HUDEP-2 (cell line): Measurements from ENCODE around the gene FAM168A.

ENCODE experiments used
- DNase-seq, 76 experiments: peaks; one replicate each; lab custom pipeline; 2025; ENCODE audit not compliant: unreplicated experiment in 76 of 76; lab: John Stamatoyannopoulos, UW

Gene FAM168A

DNA sequence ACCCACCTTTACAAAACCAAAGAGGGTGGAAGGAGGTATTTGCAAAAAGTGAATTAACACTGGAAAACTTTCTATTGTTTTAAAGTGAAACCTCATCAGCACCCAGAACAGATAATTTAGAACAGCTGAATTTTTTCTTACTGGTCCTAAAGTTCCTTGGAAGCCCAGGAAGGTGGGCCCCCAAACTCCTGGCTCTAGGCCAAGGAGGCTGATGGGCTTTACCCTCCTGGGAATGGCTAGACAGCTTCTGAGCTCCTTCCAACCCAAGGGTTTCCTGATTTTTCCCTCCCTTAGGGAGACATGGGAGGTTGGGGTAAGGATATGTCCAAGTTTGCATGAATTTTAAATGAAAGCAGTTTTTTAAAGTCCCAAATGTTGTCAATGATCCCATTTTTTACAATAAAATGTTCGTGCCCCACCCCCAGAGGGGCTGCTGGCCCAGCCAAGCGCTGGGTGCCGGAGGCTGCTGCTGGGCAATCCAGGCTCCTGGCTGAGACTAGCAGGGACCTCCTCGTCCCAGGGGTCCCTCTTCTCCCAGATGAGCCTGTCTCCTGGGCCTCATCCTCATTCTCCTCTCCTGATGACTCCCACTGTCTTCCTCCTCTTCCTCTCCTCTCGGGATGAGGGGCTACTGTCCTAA is 193.3 kb downstream of the FAM168A start:
- no peak for DNase-seq

DNA sequence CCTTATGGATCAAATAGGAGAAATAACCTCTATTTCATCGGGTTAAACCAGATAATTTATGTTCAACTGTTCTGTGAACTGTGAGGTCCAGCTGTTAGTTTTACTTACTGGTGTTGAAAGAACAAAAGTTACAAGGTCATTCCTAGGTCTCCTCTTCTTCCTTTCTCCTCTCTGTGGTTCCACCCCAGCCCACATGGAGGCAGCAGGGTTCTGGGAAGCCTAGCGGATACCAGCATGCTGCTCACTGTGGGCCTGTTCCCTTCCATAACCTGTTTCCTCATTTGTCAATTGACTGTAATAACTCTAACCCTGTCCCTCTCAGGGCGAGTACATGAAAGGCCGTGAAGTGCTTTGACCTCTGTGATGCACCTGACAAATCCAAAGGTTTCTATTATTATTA is 193.9 kb downstream of the FAM168A start:
- DNase-seq = peak in 11 of 76 experiments; percentile 1 to 29 (median 21)

DNA sequence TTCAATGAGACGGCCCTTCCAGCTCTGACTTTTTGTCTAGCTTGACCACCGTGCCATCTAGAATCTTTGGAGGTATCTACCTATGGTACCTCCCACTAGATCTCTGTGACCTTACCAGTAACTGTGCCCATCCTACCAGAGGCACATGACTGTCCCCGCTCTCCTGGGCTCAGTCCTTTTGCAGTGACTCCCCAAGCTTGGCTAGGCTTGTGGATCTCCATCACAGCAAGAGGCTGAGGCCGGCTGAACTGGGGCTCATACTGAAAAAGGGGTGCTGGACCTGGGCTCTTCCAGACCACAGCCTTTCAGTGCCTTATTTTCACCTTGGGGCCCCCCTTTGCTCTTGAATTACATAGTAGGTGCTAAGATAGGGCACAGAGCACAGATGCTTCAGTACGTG is 194.4 kb downstream of the FAM168A start:
- DNase-seq = no peak

DNA sequence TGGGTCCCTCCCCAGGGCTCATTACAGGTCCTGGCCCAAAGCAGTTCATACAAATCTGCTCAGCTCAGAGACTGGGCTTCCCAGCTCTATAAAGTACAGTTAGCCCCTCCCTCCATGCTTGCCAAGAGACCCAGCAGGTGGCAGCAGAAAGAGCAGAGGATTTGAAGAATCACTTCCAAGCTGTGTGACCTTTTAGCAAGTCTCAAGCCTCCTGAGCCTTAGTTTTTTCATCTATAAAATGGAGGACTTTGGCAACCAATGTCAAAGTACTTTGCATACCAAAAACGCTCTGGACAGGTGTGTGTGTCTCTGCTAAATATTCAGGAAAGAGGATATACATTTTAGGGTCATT is 195.1 kb downstream of the FAM168A start:
- DNase-seq = peak in 14 of 76 experiments; percentile 7 to 42 (median 16)

GRCh38 chr11:73401924-73402833 is 195.7 kb downstream of the FAM168A start:
- DNase-seq = no peak

DNA sequence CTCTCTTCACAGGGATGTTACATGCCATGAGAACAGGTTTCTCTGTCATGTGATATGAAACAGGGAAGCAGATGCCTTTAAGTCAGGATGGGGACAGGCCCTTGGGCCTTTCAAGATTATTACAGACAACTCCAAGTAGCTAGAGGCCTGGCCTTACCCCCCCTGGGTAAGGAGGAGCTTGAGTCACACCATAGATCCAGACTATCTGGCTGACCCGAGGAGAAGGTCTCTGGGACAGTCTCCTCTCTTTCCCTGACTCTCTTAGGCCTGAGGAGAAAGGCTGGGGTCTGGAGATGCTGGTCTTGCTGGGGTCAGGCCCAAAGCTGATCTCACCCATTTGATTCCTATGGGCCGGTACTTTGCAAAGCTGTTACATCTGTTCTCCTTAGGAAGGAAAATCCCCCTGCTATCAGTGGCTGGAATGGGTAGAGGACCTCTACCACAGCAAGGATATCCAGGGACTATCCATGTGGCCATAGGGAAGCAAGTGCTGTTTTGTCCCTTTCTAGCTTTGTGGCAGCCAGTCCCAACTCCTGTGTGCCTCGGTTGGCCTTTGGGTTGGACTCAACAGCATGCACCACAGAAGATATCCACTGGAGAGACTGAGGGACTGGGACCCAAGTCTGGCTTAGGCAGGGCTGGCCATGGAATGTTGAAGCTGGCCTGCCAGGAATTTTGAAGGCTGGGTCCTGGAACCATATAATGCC is 196.5 kb downstream of the FAM168A start:
- no peak for DNase-seq

DNA sequence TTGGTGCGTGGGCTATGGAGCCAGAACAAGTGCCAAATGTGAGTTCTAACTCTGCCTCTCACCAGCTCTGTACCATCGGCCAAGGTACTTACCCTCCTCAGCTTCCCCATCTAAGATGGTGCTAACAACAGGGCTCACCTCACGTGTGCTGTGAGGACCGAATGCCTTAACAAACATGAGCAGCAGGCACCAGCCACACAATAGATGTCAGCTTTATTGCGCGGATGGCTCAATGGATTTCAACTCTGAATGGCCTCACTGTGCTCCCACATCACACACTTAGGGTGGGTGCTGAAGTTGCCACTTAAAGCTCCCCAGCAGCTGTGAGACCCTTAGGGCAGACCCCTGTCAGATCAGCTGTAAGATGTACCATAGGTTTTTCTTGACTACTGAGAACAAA is 197.6 kb downstream of the FAM168A start:
- DNase-seq = no peak

DNA sequence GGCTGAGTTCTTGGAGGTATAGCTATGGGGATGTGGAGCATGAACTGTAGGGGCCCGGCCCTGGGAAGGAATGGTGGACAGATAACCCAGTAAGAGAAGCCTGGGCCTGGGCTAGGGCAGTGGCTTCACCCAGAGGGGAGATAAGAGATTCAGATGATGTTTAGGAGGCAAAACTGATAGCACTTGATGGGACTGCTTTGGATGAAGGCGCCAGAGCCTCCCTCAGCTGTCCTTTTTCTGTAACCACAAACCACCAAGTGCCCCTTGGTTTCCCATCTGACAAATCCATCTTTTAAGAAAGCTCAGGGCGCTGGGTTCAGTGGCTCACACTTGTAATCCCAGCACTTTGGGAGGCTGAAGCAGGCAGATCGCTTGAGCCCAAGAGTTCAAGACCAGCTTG is 198.3 kb downstream of the FAM168A start:
- peak in 5 of 76 experiments; percentile 17 to 31 (median 21) for DNase-seq

GRCh38 chr11:73399159-73399590 is 198.7 kb downstream of the FAM168A start:
- no peak for DNase-seq

GRCh38 chr11:73398721-73399120 is 199.2 kb downstream of the FAM168A start:
- DNase-seq = no peak

GRCh38 chr11:73398132-73398526 is 199.8 kb downstream of the FAM168A start:
- DNase-seq = no peak

DNA sequence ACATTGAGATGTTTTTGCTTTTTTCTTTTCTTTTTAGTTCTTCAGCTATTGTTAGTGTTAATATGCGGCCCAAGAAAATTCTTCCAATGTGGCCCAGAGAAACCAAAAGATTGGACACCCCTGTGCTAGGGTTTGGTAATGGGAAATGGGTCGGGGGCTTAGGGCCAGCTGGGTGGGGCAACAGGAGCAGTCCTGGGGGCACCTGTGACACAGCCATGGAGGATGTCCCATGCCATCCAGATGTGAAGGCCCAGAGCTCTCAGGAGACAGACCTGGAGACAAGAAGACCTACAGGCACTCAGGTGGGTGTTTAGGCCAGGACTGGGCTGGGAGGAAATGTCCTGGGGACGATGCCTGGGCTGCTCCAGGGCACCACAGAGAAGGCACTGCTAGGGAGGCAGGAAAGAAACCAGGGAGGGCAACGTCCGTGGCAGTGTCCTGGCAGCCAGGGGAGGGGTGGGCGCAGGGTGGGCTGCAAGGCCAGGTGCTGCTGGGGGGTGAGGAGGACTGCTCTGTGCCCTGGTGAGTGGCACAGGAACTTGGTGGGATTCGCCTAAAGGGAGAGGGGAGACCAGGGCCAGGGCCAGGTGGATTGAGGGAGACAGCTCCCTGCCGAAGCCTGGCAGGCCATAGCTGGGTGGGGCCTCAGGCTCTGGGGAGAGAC is 200.3 kb downstream of the FAM168A start:
- DNase-seq = no peak

- no peak for DNase-seq
Observed at GRCh38 chr11:73396985-73397384, 200.9 kb downstream of the FAM168A start.

DNA sequence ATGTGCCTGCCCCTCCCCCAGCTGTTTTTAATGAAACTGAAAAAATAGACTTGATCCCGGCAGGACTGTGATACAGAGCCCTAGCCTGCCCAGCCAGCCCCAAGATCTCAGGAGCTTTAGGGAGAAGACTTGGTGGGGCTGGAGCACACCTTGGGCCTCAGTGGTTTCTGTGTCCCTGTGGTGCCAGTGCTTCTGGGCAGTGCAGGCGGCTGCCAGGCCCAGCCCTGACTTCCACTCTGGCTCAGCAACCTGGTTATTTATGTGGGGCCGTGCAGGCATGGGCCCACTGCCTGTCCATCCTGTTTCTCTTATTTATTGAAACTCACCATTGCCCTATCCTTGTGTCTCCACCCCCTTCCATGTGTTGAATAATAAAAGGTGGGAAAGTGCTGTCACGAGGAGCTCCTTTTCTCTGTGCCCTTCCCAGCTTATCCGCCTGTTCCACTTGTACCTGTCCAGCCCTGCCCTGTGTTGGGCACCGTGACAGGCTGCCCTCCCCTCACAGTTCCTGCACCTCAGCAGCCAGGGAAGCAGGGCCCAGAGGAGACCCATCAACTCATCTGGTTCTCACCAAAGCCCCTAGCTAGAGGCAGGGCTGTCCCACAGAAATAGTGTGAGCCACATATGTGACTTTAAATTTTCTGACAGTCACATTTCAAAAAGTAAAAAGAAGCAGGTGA is 201.5 kb downstream of the FAM168A start:
- DNase-seq = no peak

- DNase-seq = no peak
Observed at GRCh38 chr11:73395297-73396208, 202.4 kb downstream of the FAM168A start.

- no peak for DNase-seq
Observed at GRCh38 chr11:73394416-73395296, 203.3 kb downstream of the FAM168A start.

- DNase-seq = peak in 62 of 76 experiments; percentile 6 to 76 (median 45)
Observed at GRCh38 chr11:73393479-73394415, 204.2 kb downstream of the FAM168A start.
